Stimulated activated CD8-positive, alpha-beta memory T cell treated with anti-CD3 and anti-CD28 coated beads, Interleukin-15, amount 100 ng/mL, for 48 hours (primary cell): ENCODE results near the gene ZNF511.
"Not testable (repeated sequence)": the region's sequence is repeated elsewhere in the genome, so short reads cannot be mapped to it uniquely, and the experiment has no call there.

Experiments
- DNase-seq, 2 donors: peaks; one replicate each; pipeline ENCODE4 v3.0.0-alpha.2; 2020; ENCODE audit warnings: low read depth in 2 of 2

The ZNF511 gene

GRCh38 chr10:133308421-133309099, at the start of gene ZNF511, which contains the start of gene TUBGCP2:
TSS of gene ZNF511 (plus strand) at chr10:133308914. CDS start at chr10:133308944, 30 bp downstream.
TSS of gene TUBGCP2 (minus strand) at chr10:133308872. CDS start at chr10:133302941, 5,931 bp downstream.
- peak; percentile 86 for DNase-seq

GRCh38 chr10:133259602-133259989, 49.1 kb upstream of the ZNF511 start:
- no peak for DNase-seq

GRCh38 chr10:133260895-133261725, 47.6 kb upstream of the ZNF511 start:
- peak; percentile 66 to 80 for DNase-seq

GRCh38 chr10:133261726-133262325, 46.9 kb upstream of the ZNF511 start:
- DNase-seq, result peak; percentile 75 to 80

- no peak for DNase-seq
Observed at GRCh38 chr10:133262696-133263095, 46.0 kb upstream of the ZNF511 start.

GRCh38 chr10:133263674-133264073, 45.0 kb upstream of the ZNF511 start:
- no peak for DNase-seq

GRCh38 chr10:133264461-133264860, 44.3 kb upstream of the ZNF511 start:
- DNase-seq, result no peak

GRCh38 chr10:133265052-133265451, 43.7 kb upstream of the ZNF511 start:
- DNase-seq, result not testable (repeated sequence)

GRCh38 chr10:133266056-133266795, 42.5 kb upstream of the ZNF511 start:
- DNase-seq, result no peak

- no peak for DNase-seq
Observed at GRCh38 chr10:133267293-133267692, 41.4 kb upstream of the ZNF511 start.

GRCh38 chr10:133267829-133268228, 40.9 kb upstream of the ZNF511 start:
- no peak for DNase-seq

- no peak for DNase-seq
Observed at GRCh38 chr10:133268532-133268931, 40.2 kb upstream of the ZNF511 start.

GRCh38 chr10:133269367-133269766, 39.3 kb upstream of the ZNF511 start:
- DNase-seq, result no peak

GRCh38 chr10:133270204-133270603, 38.5 kb upstream of the ZNF511 start:
- no peak for DNase-seq

GRCh38 chr10:133270773-133271297, 37.9 kb upstream of the ZNF511 start:
- no peak for DNase-seq

GRCh38 chr10:133271521-133272300, 37.0 kb upstream of the ZNF511 start:
- DNase-seq, result no peak

- no peak for DNase-seq
Observed at GRCh38 chr10:133272301-133272963, 36.3 kb upstream of the ZNF511 start.

GRCh38 chr10:133272964-133273420, 35.7 kb upstream of the ZNF511 start:
- no peak for DNase-seq

- no peak for DNase-seq
Observed at GRCh38 chr10:133273534-133274143, 35.1 kb upstream of the ZNF511 start.
